ENCODE results near the gene IPP.

The IPP gene

DNA sequence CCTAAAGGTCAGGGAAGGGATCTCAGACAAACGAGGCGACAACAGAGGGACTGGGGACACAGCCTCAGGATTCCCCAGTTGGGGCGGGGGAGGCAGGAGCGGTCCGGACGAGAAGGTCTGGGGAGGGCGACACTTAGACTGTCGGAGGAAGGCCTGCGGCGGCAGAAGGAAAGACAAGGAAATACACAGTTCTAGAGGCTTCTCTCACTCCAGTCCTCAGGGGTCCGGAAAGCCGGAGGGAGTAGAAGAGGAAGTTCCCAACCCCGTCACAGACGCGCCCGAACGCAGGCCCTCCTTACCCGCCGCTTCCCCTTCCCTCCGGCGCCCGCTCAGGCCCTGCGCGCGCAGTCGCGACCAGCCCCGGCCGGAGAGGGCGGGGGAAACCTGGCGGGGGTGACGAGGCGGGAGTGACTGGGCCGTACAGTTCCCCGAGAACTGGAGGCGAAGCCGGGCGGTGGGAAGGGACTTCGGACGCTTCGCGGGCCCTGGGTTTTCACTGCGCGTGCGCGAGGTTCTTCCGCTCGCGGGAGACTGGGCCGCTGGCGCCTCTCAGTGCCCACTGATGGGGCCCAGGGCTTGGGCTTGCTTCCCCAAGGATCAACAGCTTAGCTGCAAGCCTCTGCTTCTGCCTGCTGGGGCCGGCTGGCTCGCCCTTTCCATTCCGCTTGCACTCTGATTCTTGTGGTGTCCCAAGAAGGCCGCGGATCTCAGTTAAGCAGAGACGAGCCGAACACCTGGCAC lies at the start of gene IPP:
Gene IPP (minus strand): TSS at position 356 of the 741 bp plus-strand sequence. CDS start 4,242 bp downstream, outside the sequence.
- peaks cover 20% of the 10 kb centered on the region for H3K4me1 ChIP-seq (ENCODE audit: control insufficient read depth, low read length)
- peaks cover 25% of the 10 kb centered on the region for H3F3A ChIP-seq (ENCODE audit: control insufficient read depth, insufficient read depth)
- peak within 1 kb of the TSS; percentile 100 for H3K4me2 ChIP-seq (ENCODE audit: low read length)
- peak within 1 kb of the TSS; percentile 95 for H3K4me3 ChIP-seq (ENCODE audit: low read length)
- TF ChIP-seq, protein P1, sequence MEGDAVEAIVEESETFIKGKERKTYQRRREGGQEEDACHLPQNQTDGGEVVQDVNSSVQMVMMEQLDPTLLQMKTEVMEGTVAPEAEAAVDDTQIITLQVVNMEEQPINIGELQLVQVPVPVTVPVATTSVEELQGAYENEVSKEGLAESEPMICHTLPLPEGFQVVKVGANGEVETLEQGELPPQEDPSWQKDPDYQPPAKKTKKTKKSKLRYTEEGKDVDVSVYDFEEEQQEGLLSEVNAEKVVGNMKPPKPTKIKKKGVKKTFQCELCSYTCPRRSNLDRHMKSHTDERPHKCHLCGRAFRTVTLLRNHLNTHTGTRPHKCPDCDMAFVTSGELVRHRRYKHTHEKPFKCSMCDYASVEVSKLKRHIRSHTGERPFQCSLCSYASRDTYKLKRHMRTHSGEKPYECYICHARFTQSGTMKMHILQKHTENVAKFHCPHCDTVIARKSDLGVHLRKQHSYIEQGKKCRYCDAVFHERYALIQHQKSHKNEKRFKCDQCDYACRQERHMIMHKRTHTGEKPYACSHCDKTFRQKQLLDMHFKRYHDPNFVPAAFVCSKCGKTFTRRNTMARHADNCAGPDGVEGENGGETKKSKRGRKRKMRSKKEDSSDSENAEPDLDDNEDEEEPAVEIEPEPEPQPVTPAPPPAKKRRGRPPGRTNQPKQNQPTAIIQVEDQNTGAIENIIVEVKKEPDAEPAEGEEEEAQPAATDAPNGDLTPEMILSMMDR (IDR thresholded peaks at IDR 0.05; ENCODE audit: low read depth, low read length, poor library complexity, severe bottlenecking), result peak; percentile 15
- no peak for TF ChIP-seq EZH2phosphoT487 (IDR thresholded peaks at IDR 0.05; ENCODE audit: borderline replicate concordance, low read length)
- peaks cover 25% of the 10 kb centered on the region for H3K9me3 ChIP-seq (ENCODE audit: control insufficient read depth, insufficient read depth, low read length)
- H3K27me3 ChIP-seq (ENCODE audit: control insufficient read depth, low read length), result no peaks in the 10 kb centered on the region
- H3K36me3 ChIP-seq (ENCODE audit: control insufficient read depth, low read length), result no peaks in the 10 kb centered on the region
- H3K9me2 ChIP-seq (replicated peaks; ENCODE audit: control insufficient read depth, low read length), result no peaks in the 10 kb centered on the region
- H3K27ac ChIP-seq (ENCODE audit: low read depth, low read length), result peak within 1 kb of the TSS; percentile 96
- 0 out of 2 replicates have a peak, but pooled peaks cover 2% of the 10 kb centered on the region for H3K79me2 ChIP-seq (ENCODE audit: control insufficient read depth, low read length)
- H4K20me1 ChIP-seq (ENCODE audit: control insufficient read depth, insufficient read depth, low read depth, low read length), result no peaks in the 10 kb centered on the region

DNA sequence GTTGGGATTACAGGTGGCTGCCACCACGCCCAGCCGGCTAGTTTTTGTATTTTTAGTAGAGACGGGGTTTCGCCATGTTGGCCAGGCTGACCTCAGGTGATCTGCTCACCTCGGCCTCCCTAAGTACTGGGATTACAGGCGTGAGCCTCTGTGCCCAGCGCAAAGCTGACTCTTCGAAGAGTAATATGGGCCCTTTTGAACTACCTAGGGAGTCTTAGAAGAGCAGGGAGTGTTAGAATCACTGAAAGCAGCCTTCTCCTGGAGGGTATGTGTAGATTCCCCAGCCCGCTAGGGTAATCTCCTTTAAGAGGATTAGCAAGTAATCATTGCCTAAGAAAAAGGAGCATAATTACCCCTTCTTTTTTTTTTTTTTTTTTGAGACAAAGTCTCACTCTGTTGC lies 46.5 kb upstream of the IPP start:
- Histone ChIP-seq H3F3A (ENCODE audit: control insufficient read depth, insufficient read depth) (peaks cover 5% of the 10 kb centered on the region), H3K4me1 (ENCODE audit: control insufficient read depth, low read length) (peaks cover 41% of the 10 kb centered on the region), H3K27ac (ENCODE audit: low read depth, low read length) (no peak overlapping the region), H4K20me1 (ENCODE audit: control insufficient read depth, insufficient read depth, low read depth, low read length) (no peaks in the 10 kb centered on the region), H3K4me2 (ENCODE audit: low read length) (no peak overlapping the region), H3K9me2 (replicated peaks; ENCODE audit: control insufficient read depth, low read length) (no peaks in the 10 kb centered on the region), H3K36me3 (ENCODE audit: control insufficient read depth, low read length) (no peaks in the 10 kb centered on the region), H3K79me2 (ENCODE audit: control insufficient read depth, low read length) (no peaks in the 10 kb centered on the region), H3K9me3 (ENCODE audit: control insufficient read depth, insufficient read depth, low read length) (no peaks in the 10 kb centered on the region), H3K27me3 (ENCODE audit: control insufficient read depth, low read length) (no peaks in the 10 kb centered on the region), H3K4me3 (ENCODE audit: low read length) (no peak overlapping the region)
- TF ChIP-seq, protein P1 (IDR thresholded peaks at IDR 0.05; ENCODE audit: low read depth, low read length, poor library complexity, severe bottlenecking), result no peak
- TF ChIP-seq EZH2phosphoT487 (IDR thresholded peaks at IDR 0.05; ENCODE audit: borderline replicate concordance, low read length), result no peak

DNA sequence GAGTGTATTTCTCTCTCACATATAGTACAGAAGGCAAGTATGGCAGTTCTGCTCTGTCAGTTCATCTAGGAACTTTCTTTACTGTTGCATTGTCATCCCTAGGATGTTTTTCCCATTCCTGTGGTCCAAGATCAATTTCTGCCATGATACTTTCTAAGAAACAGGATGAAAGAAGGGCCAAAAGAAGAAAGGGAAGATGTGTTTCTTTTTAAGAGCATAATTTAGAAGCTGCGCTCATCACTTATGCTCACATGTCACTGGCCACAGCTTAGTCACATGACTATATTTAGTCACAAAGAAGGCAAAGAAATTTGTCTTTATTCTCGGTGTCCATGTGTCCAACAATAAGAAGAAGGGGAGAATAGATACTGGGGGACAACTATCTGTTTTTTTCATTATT lies 45.9 kb upstream of the IPP start:
- Histone ChIP-seq H3K9me2 (replicated peaks; ENCODE audit: control insufficient read depth, low read length) (no peaks in the 10 kb centered on the region), H3K36me3 (ENCODE audit: control insufficient read depth, low read length) (no peaks in the 10 kb centered on the region), H3K79me2 (ENCODE audit: control insufficient read depth, low read length) (no peaks in the 10 kb centered on the region), H3F3A (ENCODE audit: control insufficient read depth, insufficient read depth) (peaks cover 5% of the 10 kb centered on the region), H3K4me1 (ENCODE audit: control insufficient read depth, low read length) (peaks cover 46% of the 10 kb centered on the region), H3K27me3 (ENCODE audit: control insufficient read depth, low read length) (no peaks in the 10 kb centered on the region), H3K4me2 (ENCODE audit: low read length) (no peak overlapping the region), H3K27ac (ENCODE audit: low read depth, low read length) (no peak overlapping the region), H3K4me3 (ENCODE audit: low read length) (no peak overlapping the region), H4K20me1 (ENCODE audit: control insufficient read depth, insufficient read depth, low read depth, low read length) (no peaks in the 10 kb centered on the region), H3K9me3 (ENCODE audit: control insufficient read depth, insufficient read depth, low read length) (no peaks in the 10 kb centered on the region)
- TF ChIP-seq, protein P1 (IDR thresholded peaks at IDR 0.05; ENCODE audit: low read depth, low read length, poor library complexity, severe bottlenecking), result no peak
- TF ChIP-seq EZH2phosphoT487 (IDR thresholded peaks at IDR 0.05; ENCODE audit: borderline replicate concordance, low read length), result no peak

Data from DOHH2 (cell line).